GM18498 (cell line): ENCODE results near the gene SIRPB2.

Experiments
- ATAC-seq: cut with Tn5 transposase; IDR thresholded peaks from one replicate; pipeline ENCODE4 v1.9.1; 2021; ENCODE audit warnings: mild to moderate bottlenecking, moderate library complexity; ENCODE audit not compliant: unreplicated experiment

SIRPB2 gene

GRCh38 chr20:1472556-1473245, 18.5 kb downstream of the SIRPB2 start:
- no peak for ATAC-seq

GRCh38 chr20:1471242-1471641, 20.0 kb downstream of the SIRPB2 start:
- ATAC-seq, result no peak

GRCh38 chr20:1469925-1470571, 21.2 kb downstream of the SIRPB2 start:
- no peak for ATAC-seq

GRCh38 chr20:1469306-1469905, 21.8 kb downstream of the SIRPB2 start:
- no peak for ATAC-seq

GRCh38 chr20:1468117-1468624, 23.0 kb downstream of the SIRPB2 start:
- no peak for ATAC-seq

- ATAC-seq, result no peak
These were observed 23.7 kb downstream of the SIRPB2 start for GRCh38 chr20:1467355-1468116.

- ATAC-seq, result no peak
These were observed 24.2 kb downstream of the SIRPB2 start for GRCh38 chr20:1467082-1467354.

- peak; percentile 90 for ATAC-seq
These were observed 24.8 kb downstream of the SIRPB2 start, which contains the start of gene NSFL1C for GRCh38 chr20:1466211-1467081. TSS of gene NSFL1C (minus strand) at chr20:1466849. CDS start at chr20:1466824, 25 bp downstream.

GRCh38 chr20:1465470-1466210, 25.6 kb downstream of the SIRPB2 start:
- no peak for ATAC-seq

- no peak for ATAC-seq
These were observed 27.1 kb downstream of the SIRPB2 start for GRCh38 chr20:1463971-1464570.

- no peak for ATAC-seq
These were observed 28.4 kb downstream of the SIRPB2 start for GRCh38 chr20:1462834-1463233.

GRCh38 chr20:1462001-1462400, 29.2 kb downstream of the SIRPB2 start:
- no peak for ATAC-seq

- ATAC-seq, result no peak
These were observed 30.9 kb downstream of the SIRPB2 start for GRCh38 chr20:1460275-1460674.

- ATAC-seq, result no peak
These were observed 33.2 kb downstream of the SIRPB2 start for GRCh38 chr20:1457992-1458391.

- ATAC-seq, result no peak
These were observed 34.9 kb downstream of the SIRPB2 start for GRCh38 chr20:1456300-1456699.

GRCh38 chr20:1450926-1451491, 40.2 kb downstream of the SIRPB2 start:
- no peak for ATAC-seq

- ATAC-seq, result no peak
These were observed 41.9 kb downstream of the SIRPB2 start for GRCh38 chr20:1449370-1449769.

GRCh38 chr20:1448081-1448620, 43.1 kb downstream of the SIRPB2 start:
- ATAC-seq, result no peak

- no peak for ATAC-seq
These were observed 44.7 kb downstream of the SIRPB2 start for GRCh38 chr20:1446536-1446935.
